HG03159 (cell line): ENCODE results near the gene GLB1L2.

Source experiments
- ATAC-seq: cut with Tn5 transposase; IDR thresholded peaks from one replicate; pipeline ENCODE4 v1.9.1; 2021; ENCODE audit warnings: mild to moderate bottlenecking, moderate library complexity; ENCODE audit not compliant: unreplicated experiment

The GLB1L2 gene

DNA sequence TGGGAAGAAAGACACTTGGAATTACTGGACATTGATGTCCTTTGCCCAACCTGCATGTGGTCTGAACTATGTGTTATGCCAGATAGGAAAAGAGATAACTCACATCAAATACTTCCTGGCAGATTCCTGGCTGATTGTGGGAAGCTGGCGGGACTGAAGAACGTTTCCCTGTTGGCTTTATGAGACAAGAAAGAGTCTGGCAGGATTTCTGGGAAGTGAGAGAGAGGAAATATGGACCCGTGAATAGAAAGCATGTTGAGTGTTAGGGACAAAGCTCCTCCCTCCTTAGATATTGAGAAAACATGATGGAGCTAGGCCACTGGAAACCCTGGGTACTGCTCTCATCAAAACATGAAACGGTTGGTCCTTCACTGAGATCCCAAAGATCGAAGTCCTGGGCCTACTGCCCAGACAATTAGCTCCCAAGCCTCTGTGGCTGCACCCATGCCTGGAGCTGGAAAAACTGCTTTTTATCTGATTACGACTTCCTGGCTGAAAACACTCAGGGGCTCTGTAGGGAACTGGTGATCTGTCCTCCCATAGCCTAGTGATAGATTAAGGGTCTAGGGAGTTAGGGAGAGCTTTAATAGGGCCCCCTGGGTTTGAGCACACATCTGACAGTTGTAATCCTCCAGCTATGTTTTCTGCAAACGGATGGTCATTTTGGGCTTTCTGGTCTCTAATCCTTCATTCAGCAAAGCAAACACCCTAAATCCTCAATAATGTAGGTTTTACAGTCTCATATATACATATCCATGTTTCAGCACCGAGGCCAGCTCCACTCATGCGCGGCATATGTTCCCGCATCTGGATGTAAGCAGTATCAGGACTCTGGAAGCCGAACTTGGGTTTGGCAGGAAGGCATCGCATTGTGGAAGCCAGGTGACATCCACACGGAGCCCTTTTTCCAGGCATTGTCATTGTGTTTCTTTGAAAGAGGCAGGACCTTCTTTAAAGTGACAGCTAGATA is 86.4 kb downstream of the GLB1L2 start:
- ATAC-seq, result no peak

DNA sequence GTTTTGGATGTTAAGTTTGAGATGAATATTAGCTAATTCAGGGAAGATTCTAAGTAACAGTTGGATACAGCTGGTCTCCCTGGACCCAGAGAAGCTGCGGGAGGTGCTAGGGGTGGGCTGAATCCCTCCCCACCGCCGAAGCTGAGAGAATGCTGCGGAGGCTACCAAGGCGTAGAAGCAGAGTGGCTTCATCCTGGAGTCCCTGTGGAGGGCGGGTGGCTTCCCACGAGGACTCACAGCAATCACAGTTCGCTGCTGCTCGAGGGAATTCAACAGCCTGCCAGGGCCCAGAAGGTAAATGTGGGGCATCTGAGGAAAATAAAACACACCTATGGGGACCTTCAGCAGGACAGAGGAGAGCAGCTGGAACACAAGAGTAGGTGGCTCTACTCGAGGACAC is 91.3 kb downstream of the GLB1L2 start:
- no peak for ATAC-seq

DNA sequence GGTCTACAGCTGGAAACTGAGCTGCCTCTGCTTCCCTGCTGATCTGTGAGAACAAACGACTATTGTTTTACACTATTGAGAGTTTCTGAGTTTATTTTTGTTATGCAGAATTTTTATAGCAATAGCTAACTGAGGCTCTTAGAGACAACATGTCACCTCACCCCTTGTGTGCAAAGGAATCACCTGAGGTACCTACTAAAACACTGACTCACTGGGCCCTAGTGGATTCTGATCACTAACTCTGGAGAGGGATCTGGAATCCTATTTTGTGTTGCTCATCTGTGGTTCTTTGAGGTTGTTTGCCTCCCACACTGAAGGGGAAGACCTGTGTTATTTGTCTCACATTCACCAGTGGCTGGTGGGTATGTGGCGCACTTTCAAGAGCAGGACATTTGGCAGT is 93.6 kb downstream of the GLB1L2 start:
- ATAC-seq, result no peak
